H9 (cell line): ENCODE data around the gene PLEKHA7. TPM values are rescaled to one million over a fixed set of nuclear protein-coding genes. Genes with fewer than 3 reads are reported as not detected.

Experiments
- DNase-seq: peaks from one replicate; pipeline ENCODE4 v3.0.0-alpha.2; 2017
- H2AFZ ChIP-seq: one replicate; pipeline ENCODE4 v1.6.1; 2013; ENCODE audit warnings: mild to moderate bottlenecking, low read length, control low read depth, moderate library complexity
- H2AK5ac ChIP-seq: 2 replicates; pipeline ENCODE4 v1.6.1; 2013; ENCODE audit warnings: low read length, control low read depth, mixed read lengths; ENCODE audit not compliant: insufficient read length
- H2BK120ac ChIP-seq: one replicate; pipeline ENCODE4 v1.6.1; 2013; ENCODE audit warnings: low read depth, mild to moderate bottlenecking, low read length, control low read depth, inconsistent platforms; ENCODE audit not compliant: poor library complexity, severe bottlenecking
- H2BK12ac ChIP-seq: 2 replicates; pipeline ENCODE4 v1.6.1; 2013; ENCODE audit warnings: low read length, control low read depth, mixed read lengths, low read depth; ENCODE audit not compliant: insufficient read length
- H2BK15ac ChIP-seq: 2 replicates; pipeline ENCODE4 v1.6.1; 2013; ENCODE audit warnings: low read depth, low read length, control low read depth
- H2BK20ac ChIP-seq: one replicate; pipeline ENCODE4 v1.6.1; 2013; ENCODE audit warnings: low read depth, mild to moderate bottlenecking, low read length, control low read depth, inconsistent platforms; ENCODE audit not compliant: poor library complexity, severe bottlenecking
- H2BK5ac ChIP-seq: 2 replicates; pipeline ENCODE4 v1.6.1; 2013; ENCODE audit warnings: low read length, control low read depth, mixed read lengths; ENCODE audit not compliant: insufficient read length
- H3K14ac ChIP-seq: 2 replicates; pipeline ENCODE4 v1.6.1; 2013; ENCODE audit warnings: low read length, control low read depth; ENCODE audit not compliant: insufficient read depth
- H3K18ac ChIP-seq: 2 replicates; pipeline ENCODE4 v1.6.1; 2013; ENCODE audit warnings: low read depth, mild to moderate bottlenecking, mixed read lengths, low read length, control low read depth; ENCODE audit not compliant: insufficient read length
- H3K23ac ChIP-seq: 2 replicates; pipeline ENCODE4 v1.6.1; 2013; ENCODE audit warnings: low read length, control low read depth, mixed read lengths, low read depth; ENCODE audit not compliant: insufficient read length
- H3K23me2 ChIP-seq: 2 replicates; pipeline ENCODE4 v1.6.1; 2013; ENCODE audit warnings: low read depth, mild to moderate bottlenecking, mixed read lengths, low read length, control low read depth; ENCODE audit not compliant: insufficient read length, poor library complexity, severe bottlenecking
- H3K27ac ChIP-seq: 2 replicates; pipeline ENCODE4 v1.5.1; 2013; ENCODE audit warnings: low read length, control low read depth, mixed read lengths, low read depth; ENCODE audit not compliant: insufficient read length
- H3K27me3 ChIP-seq: 2 replicates; pipeline ENCODE4 v1.6.1; 2013; ENCODE audit warnings: low read length, control low read depth, inconsistent platforms; ENCODE audit not compliant: insufficient read depth
- H3K4ac ChIP-seq: 2 replicates; pipeline ENCODE4 v1.6.1; 2013; ENCODE audit warnings: low read depth, mild to moderate bottlenecking, control low read depth, inconsistent platforms, low read length, moderate library complexity
- H3K4me1 ChIP-seq: 2 replicates; pipeline ENCODE4 v1.6.1; 2013; ENCODE audit warnings: low read length, control low read depth, inconsistent platforms; ENCODE audit not compliant: insufficient read depth
- H3K4me2 ChIP-seq: 2 replicates; pipeline ENCODE4 v1.6.1; 2013; ENCODE audit warnings: low read length, control low read depth, mixed read lengths; ENCODE audit not compliant: insufficient read length, insufficient read depth
- H3K56ac ChIP-seq: 2 replicates; pipeline ENCODE4 v1.6.1; 2013; ENCODE audit warnings: low read depth, mild to moderate bottlenecking, mixed read lengths, low read length, control low read depth; ENCODE audit not compliant: insufficient read length
- H3K79me1 ChIP-seq: 2 replicates; pipeline ENCODE4 v1.6.1; 2013; ENCODE audit warnings: low read depth, mild to moderate bottlenecking, moderate library complexity, low read length, control low read depth, inconsistent platforms; ENCODE audit not compliant: insufficient read depth, poor library complexity, severe bottlenecking
- H3K79me2 ChIP-seq: 2 replicates; pipeline ENCODE4 v1.6.1; 2013; ENCODE audit warnings: low read length, control low read depth, inconsistent platforms; ENCODE audit not compliant: insufficient read depth
- H3K9ac ChIP-seq: 2 replicates; pipeline ENCODE4 v1.6.1; 2013; ENCODE audit warnings: low read length, control low read depth, mixed read lengths; ENCODE audit not compliant: insufficient read length; ENCODE audit errors: extremely low read depth
- H3K9me3 ChIP-seq: one replicate; pipeline ENCODE4 v1.6.1; 2013; ENCODE audit warnings: low read depth, low read length, inconsistent platforms; ENCODE audit not compliant: control insufficient read depth
- H3T11ph ChIP-seq: one replicate; pipeline ENCODE4 v1.6.1; 2013; ENCODE audit warnings: mild to moderate bottlenecking, low read length, control low read depth, inconsistent platforms
- H4K20me1 ChIP-seq: one replicate; pipeline ENCODE4 v1.6.1; 2013; ENCODE audit not compliant: control insufficient read depth, insufficient read length, insufficient read depth
- H4K5ac ChIP-seq: 2 replicates; pipeline ENCODE4 v1.6.1; 2013; ENCODE audit warnings: low read depth, mild to moderate bottlenecking, mixed read lengths, low read length, control low read depth; ENCODE audit not compliant: insufficient read length
- H4K8ac ChIP-seq: replicated peaks from 2 replicates; pipeline ENCODE4 v1.6.1; 2013; ENCODE audit warnings: low read length, control low read depth, mixed read lengths, low read depth; ENCODE audit not compliant: insufficient read length
- H4K91ac ChIP-seq: 2 replicates; pipeline ENCODE4 v1.6.1; 2013; ENCODE audit warnings: low read depth, mild to moderate bottlenecking, moderate library complexity, mixed read lengths, low read length, control low read depth; ENCODE audit not compliant: insufficient read length
- H3K27ac Mint-ChIP-seq, 3 experiments: 2 replicates in 2 of 3; 3 replicates in 1 of 3; pipeline ENCODE4 v1.8.0; 2020 to 2021; ENCODE audit warnings: mixed read lengths in 3 of 3, mild to moderate bottlenecking in 1 of 3, moderate library complexity in 1 of 3
- H3K27me3 Mint-ChIP-seq: 2 replicates; pipeline ENCODE4 v1.8.0; 2021; ENCODE audit warnings: low read depth, mild to moderate bottlenecking, moderate library complexity, mixed read lengths
- H3K36me3 Mint-ChIP-seq, 3 experiments: 2 replicates in 2 of 3; 3 replicates in 1 of 3; pipeline ENCODE4 v1.8.0; 2020 to 2021; ENCODE audit warnings: low read depth in 3 of 3, mixed read lengths in 3 of 3; ENCODE audit not compliant: insufficient read depth in 1 of 3
- H3K4me1 Mint-ChIP-seq, 2 experiments: 2 replicates each; pipeline ENCODE4 v1.8.0; 2020; ENCODE audit warnings: mixed read lengths in 2 of 2
- H3K4me3 Mint-ChIP-seq, 2 experiments: 2 replicates in 1 of 2; 3 replicates in 1 of 2; pipeline ENCODE4 v1.8.0; 2020 to 2021; ENCODE audit warnings: mild to moderate bottlenecking in 2 of 2, mixed read lengths in 2 of 2, moderate library complexity in 1 of 2
- H3K9me3 Mint-ChIP-seq, 2 experiments: 2 replicates in 1 of 2; 3 replicates in 1 of 2; pipeline ENCODE4 v1.8.0; 2020; ENCODE audit warnings: mild to moderate bottlenecking in 2 of 2, mixed read lengths in 2 of 2, moderate library complexity in 1 of 2
- WGBS: extraction: QIAGEN DNeasy Blood & Tissue Kit; methylation state at CpG from one replicate; pipeline ENCODE4 v1.1.7; 2013; ENCODE audit warnings: missing lambda C conversion rate, low lambda C conversion rate, mixed read lengths; ENCODE audit not compliant: insufficient read length; ENCODE audit errors: extremely low coverage; 5-methylcytosine and 5-hydroxymethylcytosine counted together
- total RNA-seq: library from RNA; stranded (reverse); gene quantifications from 2 replicates; pipeline ENCODE4 v1.2.1, GENCODE V29; 2021
- TF ChIP-seq, protein P1 (sequence below): fragments of 200-600 bp; sonication (generic); conservative IDR thresholded peaks from 3 replicates; pipeline ENCODE4 v1.8.0; 2021; ENCODE audit warnings: antibody characterized with exemption, mild to moderate bottlenecking

The PLEKHA7 gene
- total RNA-seq, 1 experiment from 2014 or later: 21.0 TPM

DNA sequence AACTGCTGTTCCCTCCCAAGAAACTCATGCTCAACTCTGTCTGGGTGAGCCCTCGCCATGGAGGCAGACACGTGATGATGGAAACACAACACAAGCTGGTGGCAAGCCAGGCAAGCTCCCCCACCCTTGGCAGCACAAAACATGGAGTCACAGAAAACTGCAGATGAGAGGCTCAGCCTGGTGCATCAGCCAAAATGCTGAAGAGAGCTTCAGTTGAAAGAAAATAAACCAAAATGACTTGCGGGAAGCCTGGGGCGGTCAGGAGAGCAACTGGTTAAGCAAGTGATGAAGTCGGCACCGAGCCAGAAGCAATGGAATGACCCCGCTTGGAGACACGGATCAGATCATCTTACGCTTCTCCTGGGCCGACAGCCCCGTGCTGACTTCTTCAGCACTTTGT, 207.4 kb downstream of the PLEKHA7 start:
- H4K20me1 ChIP-seq: no peaks in the 10 kb centered on the region
- DNase-seq: no peak
- no peaks in the 10 kb centered on the region for H3K27me3 ChIP-seq
- no peak overlapping the region for H2BK120ac ChIP-seq
- H3K27ac ChIP-seq: no peak overlapping the region
- H4K5ac ChIP-seq: no peak overlapping the region
- no peak overlapping the region for H2AFZ ChIP-seq
- no peak overlapping the region for H3K4ac ChIP-seq
- no peak overlapping the region for H4K8ac ChIP-seq
- H3K4me2 ChIP-seq: no peak overlapping the region
- H3K27ac Mint-ChIP-seq: no peak overlapping the region
- H2BK12ac ChIP-seq: no peak overlapping the region
- no peaks in the 10 kb centered on the region for H3K79me2 ChIP-seq
- no peak overlapping the region for H2BK20ac ChIP-seq
- no peaks in the 10 kb centered on the region for H3K4me1 ChIP-seq
- H4K91ac ChIP-seq: no peak overlapping the region
- no peak overlapping the region for H3K18ac ChIP-seq
- H3K36me3 Mint-ChIP-seq: peaks cover 0 to 8% (median 7%) of the 10 kb centered on the region in 3 experiments; a peak in 5 of 7 replicates
- no peak overlapping the region for H2BK5ac ChIP-seq
- H2AK5ac ChIP-seq: no peak overlapping the region
- H3K79me1 ChIP-seq: no peaks in the 10 kb centered on the region
- no peak overlapping the region for H3T11ph ChIP-seq
- no peaks in the 10 kb centered on the region for H3K9me3 ChIP-seq
- WGBS: no CpG with 5 or more reads among the region's 11 CpGs
- H3K4me3 Mint-ChIP-seq: no peak overlapping the region
- no peaks in the 10 kb centered on the region for H3K27me3 Mint-ChIP-seq
- no peak overlapping the region for H3K14ac ChIP-seq
- H3K23ac ChIP-seq: no peak overlapping the region
- H3K4me1 Mint-ChIP-seq: peaks cover 2 to 7% of the 10 kb centered on the region in 2 experiments; a peak in 3 of 4 replicates
- TF ChIP-seq, protein P1, sequence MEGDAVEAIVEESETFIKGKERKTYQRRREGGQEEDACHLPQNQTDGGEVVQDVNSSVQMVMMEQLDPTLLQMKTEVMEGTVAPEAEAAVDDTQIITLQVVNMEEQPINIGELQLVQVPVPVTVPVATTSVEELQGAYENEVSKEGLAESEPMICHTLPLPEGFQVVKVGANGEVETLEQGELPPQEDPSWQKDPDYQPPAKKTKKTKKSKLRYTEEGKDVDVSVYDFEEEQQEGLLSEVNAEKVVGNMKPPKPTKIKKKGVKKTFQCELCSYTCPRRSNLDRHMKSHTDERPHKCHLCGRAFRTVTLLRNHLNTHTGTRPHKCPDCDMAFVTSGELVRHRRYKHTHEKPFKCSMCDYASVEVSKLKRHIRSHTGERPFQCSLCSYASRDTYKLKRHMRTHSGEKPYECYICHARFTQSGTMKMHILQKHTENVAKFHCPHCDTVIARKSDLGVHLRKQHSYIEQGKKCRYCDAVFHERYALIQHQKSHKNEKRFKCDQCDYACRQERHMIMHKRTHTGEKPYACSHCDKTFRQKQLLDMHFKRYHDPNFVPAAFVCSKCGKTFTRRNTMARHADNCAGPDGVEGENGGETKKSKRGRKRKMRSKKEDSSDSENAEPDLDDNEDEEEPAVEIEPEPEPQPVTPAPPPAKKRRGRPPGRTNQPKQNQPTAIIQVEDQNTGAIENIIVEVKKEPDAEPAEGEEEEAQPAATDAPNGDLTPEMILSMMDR: no peak
- H3K56ac ChIP-seq: no peak overlapping the region
- H3K9ac ChIP-seq: no peak overlapping the region
- H3K9me3 Mint-ChIP-seq: no peaks in the 10 kb centered on the region
- no peak overlapping the region for H2BK15ac ChIP-seq
- H3K23me2 ChIP-seq: no peaks in the 10 kb centered on the region
